Fibroblast of skin of right quadriceps (primary cell): Measurements from ENCODE around the gene PCDH10.
"Not testable (repeated sequence)": the region's sequence is repeated elsewhere in the genome, so short reads cannot be mapped to it uniquely, and the experiment has no call there.

ENCODE experiments used
- DNase-seq: peaks from one replicate; pipeline ENCODE4 v3.0.0-alpha.2; 2013

Gene PCDH10

GRCh38 chr4:133150486-133151340 is 1.6 kb downstream of the PCDH10 start:
- DNase-seq, result peak; percentile 6

GRCh38 chr4:133151341-133151690 is 2.2 kb downstream of the PCDH10 start:
- DNase-seq, result peak; percentile 3

DNA sequence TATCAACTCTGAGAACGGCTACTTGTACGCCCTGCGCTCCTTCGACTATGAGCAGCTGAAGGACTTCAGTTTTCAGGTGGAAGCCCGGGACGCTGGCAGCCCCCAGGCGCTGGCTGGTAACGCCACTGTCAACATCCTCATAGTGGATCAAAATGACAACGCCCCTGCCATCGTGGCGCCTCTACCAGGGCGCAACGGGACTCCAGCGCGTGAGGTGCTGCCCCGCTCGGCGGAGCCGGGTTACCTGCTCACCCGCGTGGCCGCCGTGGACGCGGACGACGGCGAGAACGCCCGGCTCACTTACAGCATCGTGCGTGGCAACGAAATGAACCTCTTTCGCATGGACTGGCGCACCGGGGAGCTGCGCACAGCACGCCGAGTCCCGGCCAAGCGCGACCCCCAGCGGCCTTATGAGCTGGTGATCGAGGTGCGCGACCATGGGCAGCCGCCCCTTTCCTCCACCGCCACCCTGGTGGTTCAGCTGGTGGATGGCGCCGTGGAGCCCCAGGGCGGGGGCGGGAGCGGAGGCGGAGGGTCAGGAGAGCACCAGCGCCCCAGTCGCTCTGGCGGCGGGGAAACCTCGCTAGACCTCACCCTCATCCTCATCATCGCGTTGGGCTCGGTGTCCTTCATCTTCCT is 2.7 kb downstream of the PCDH10 start:
- peak; percentile 13 for DNase-seq

DNA sequence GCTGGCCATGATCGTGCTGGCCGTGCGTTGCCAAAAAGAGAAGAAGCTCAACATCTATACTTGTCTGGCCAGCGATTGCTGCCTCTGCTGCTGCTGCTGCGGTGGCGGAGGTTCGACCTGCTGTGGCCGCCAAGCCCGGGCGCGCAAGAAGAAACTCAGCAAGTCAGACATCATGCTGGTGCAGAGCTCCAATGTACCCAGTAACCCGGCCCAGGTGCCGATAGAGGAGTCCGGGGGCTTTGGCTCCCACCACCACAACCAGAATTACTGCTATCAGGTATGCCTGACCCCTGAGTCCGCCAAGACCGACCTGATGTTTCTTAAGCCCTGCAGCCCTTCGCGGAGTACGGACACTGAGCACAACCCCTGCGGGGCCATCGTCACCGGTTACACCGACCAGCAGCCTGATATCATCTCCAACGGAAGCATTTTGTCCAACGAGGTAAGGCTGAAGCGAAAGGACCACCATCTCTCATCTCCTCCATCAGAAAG is 3.3 kb downstream of the PCDH10 start:
- peak; percentile 3 for DNase-seq

GRCh38 chr4:133152831-133153481 is 3.9 kb downstream of the PCDH10 start:
- no peak for DNase-seq

GRCh38 chr4:133154725-133155124 is 5.6 kb downstream of the PCDH10 start:
- DNase-seq, result peak; percentile 42

GRCh38 chr4:133156096-133156495 is 7.0 kb downstream of the PCDH10 start:
- DNase-seq, result no peak

GRCh38 chr4:133156556-133156955 is 7.5 kb downstream of the PCDH10 start:
- no peak for DNase-seq

DNA sequence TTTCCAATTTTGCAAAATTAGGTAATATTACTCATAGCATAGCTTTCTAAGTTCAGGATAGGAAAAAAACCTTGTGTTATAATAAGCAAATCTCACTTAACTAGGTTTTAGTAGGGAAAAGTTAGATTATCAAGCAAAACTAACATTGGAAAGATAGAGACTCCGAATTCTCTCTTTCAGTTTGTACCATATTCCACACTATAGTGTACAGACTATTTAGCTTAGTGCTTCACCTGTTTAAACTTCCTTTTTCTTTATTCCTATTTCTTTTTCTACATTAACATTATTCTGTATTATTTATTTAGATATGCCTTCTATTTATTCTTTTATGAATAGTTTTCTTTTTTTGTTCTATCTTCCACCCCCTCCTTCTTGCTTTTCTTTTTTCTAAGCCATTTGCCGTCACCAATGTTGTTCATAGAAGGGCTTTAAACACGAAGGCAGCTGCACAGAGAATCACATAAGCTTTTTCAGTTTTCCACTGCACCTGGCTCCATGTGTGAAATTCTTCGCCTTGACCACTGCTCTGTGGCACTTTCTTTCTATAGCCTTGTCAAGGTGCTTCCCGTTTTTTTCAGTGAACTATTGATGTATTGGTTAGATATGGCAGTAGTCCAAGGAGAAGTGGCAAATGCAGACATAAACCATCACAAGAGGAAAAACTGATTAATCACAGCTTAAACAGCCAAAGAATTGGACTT is 8.5 kb downstream of the PCDH10 start:
- DNase-seq, result no peak

- no peak for DNase-seq
These were observed 11.8 kb downstream of the PCDH10 start for GRCh38 chr4:133160853-133161252.

GRCh38 chr4:133161570-133162295 is 12.6 kb downstream of the PCDH10 start:
- DNase-seq, result no peak

- no peak for DNase-seq
These were observed 13.8 kb downstream of the PCDH10 start for GRCh38 chr4:133162941-133163340.

GRCh38 chr4:133178956-133179355 is 29.9 kb downstream of the PCDH10 start:
- peak; percentile 24 for DNase-seq

DNA sequence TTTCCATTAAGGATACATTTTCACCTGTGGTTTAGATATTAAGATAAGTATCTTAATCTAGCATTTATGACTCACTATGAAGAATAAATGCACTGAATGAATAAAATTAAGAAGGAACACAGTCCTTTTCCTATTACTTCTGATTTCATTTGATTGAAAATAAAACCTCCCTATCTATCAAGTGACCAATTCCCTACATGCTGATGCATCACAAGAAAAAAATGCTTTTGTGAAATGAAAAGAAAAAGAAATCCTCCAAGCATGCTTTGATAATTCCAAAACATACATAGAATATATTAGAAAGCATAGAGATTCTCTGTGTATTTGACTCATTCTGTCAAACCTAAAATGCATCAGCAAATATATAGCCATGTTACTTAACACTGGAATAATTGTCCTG is 37.1 kb downstream of the PCDH10 start:
- DNase-seq, result no peak

DNA sequence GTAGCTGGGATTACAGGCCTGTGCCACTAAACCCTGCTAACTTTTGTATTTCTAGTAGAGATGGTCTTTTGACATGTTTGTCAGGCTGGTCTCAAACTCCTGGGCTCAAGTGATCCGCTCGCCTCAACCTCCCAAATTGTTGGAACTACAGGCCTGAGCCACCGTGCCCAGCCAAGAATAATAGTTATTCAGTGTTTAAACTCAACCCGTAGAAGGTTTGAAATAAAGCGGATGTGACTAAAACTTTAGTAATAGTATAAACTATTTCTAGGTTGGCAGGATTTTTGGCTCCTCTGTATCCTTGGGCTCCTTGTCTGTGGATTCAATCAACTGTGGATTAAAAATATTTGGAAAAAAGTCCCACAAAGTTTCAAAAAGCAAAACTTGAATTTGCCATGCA is 37.8 kb downstream of the PCDH10 start:
- no peak for DNase-seq

- no peak for DNase-seq
These were observed 39.5 kb downstream of the PCDH10 start for GRCh38 chr4:133188433-133189146.

GRCh38 chr4:133189147-133189517 is 40.0 kb downstream of the PCDH10 start:
- no peak for DNase-seq

- no peak for DNase-seq
These were observed 41.0 kb downstream of the PCDH10 start for GRCh38 chr4:133190098-133190497.

DNA sequence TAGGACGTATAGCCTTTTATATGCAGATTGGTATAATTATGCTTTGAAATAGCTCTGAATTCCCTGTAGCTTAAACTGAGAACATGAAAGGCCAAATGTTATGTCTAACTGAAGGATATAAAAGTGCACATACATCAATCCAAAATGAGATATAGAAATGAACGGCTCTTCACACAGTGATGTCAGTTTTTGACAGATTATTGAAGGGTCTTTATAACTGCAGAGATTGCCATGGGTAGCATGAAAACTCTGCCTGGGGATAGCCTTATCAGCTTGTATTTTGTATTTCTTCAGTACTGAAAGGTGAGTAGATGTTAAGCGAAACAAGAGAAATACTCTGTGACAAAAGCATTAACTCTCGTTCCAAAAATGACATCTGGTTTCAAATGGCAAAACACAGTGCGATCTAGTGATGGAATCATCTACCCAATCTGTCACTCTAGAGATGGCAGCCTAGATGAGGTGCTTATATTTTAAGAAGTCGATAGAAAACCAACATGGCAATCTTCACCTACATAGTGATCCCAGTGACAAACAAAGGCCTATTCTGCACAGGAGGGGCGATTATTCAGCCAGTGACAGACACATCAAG is 59.7 kb downstream of the PCDH10 start:
- DNase-seq, result no peak

DNA sequence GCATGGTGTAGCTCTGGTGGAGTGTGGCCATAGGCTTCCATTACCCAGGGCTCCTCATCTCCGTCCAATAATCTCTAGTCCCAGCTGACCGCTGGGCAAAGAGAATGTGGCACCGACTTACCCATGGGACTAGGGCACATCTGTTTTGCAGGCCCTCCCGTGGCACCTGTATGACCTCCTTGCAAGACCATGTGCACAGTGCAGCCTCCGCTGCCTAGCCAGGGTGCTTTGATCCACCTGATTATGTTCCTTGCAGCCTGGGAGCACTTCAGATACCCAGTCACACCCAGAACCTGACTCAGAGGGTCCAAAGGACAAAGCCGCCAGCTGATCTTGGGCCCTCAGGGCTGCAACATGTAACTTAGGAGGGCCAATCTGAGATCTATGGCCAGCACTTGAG is 84.8 kb downstream of the PCDH10 start:
- DNase-seq, result no peak

DNA sequence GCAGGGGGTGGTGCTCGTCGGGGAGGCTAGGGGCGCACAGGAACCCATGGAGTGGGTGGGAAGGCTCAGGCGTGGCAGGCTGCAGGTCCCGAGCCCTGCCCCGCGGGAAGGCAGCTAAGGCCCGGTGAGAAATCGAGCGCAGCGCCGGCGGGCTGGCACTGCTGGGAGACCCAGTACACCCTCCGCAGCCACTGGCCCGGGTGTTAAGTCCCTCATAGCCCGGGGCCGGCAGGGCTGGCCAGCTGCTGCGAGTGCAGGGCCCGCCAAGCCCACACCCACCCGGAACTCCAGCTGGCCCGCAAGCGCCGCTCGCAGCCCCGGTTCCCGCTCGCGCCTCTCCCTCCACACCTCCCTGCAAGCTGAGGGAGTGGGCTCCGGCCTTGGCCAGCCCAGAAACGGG is 91.4 kb downstream of the PCDH10 start:
- not testable (repeated sequence) for DNase-seq
